ENCODE measurements around the gene CNIH3.
"Not testable (repeated sequence)": the region's sequence is repeated elsewhere in the genome, so short reads cannot be mapped to it uniquely, and the experiment has no call there.

The CNIH3 gene
- total RNA-seq = 0.48 to 1.6 reads per million in 2 experiments

DNA sequence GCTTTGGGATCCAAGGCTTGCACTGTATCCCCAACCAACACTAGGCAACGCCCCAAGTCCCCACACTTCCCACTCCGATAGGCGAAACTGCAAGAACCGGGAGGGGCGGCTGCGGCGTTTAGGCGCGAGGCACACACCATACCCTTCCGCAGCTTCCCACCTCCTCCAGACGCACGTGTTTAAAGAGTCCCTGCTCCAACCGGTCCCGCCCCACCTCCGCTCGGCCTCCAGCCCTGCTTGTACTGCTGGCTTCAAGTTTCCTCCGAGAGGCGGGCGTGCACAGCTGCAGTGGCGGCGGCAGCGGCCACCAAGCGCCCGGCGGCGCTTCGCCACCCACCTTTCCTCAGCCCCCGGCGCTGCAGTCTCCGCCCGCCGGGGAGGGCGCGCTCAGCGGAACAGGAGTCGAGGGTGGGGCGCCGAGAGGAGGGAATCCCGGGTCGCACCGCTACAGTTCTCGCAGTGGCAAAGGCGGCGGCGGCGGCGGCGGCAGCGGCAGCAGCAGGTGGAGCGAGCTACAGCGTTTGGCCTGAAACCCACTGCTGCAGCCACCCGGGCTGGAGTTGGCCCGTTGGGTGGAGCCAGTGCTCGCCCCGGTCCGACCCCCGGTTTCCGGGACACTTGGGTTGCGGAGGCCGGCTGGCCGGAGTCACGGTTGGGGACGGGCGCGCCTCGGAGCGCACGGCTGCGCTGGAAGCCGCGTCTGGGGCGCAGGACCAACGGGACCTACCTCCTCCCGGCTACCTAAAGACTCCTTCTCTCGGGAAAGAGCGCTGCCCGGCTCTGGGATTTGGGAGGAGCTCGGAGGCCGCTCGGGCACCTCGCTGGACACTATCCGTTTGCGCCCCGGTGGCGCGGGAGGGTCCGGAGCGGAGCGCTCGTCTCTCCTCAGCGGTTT, at the start of gene CNIH3:
TSS of gene CNIH3 (plus strand) at position 457 of the 895 bp plus-strand sequence. CDS start 858 bp downstream, outside the sequence.
- peak; percentile 25 for DNase-seq (ENCODE audit: low read depth)

DNA sequence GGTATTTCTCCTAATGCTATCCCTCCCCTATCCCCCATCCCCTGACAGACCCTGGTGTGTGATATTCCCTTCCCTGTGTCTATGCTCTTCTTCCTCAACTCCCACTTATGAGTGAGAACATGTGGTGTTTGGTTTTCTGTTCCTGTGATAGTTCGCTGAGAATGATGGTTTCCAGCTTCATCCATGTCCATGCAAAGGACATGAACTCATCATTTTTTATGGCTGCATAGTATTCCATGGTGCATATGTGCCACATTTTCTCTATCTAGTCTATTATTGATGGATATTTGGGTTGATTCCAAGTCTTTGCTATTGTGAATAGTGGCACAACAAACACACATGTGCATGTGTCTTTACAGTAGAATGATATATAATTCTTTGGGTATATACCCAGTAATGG, 49.6 kb upstream of the CNIH3 start:
- DNase-seq (ENCODE audit: low read depth) = not testable (repeated sequence)

DNA sequence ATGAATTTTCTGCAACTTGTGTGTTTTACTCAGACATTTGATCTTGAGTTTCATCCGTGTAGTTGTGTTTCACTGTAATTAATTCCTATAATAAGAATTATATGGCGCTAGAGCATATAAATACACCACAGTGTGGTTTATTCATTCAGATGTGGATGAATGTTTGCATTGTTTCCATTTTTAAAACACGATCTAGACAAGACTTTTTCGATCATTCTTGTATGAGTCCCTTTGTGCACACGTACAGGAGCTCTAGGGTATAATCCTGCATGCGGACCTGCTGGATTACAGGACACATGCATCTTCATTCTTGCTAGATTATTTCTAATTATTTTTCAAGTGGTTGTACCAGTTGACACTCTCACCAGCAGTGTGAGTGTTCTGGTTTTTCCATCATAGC, 46.8 kb upstream of the CNIH3 start:
- DNase-seq (ENCODE audit: low read depth) = no peak

DNA sequence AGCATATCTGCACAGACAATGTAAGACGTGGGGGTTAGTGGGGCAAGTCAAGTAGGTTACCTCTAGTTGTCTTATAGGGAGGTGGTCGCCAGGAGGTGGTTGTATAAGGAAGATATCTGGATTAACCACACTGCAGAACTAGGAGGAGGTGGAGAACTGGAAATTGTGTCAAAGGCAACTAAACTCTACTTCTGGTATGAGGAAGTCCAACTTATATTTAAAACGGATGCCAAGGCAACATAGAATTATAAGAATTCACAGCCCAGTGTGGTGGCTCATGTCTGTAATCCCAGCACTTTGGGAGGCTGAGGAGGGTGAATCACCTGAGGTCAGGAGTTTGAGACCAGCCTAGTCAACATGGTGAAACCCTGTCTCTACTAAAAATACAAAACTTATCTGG, 44.1 kb upstream of the CNIH3 start:
- DNase-seq (ENCODE audit: low read depth) = not testable (repeated sequence)

DNA sequence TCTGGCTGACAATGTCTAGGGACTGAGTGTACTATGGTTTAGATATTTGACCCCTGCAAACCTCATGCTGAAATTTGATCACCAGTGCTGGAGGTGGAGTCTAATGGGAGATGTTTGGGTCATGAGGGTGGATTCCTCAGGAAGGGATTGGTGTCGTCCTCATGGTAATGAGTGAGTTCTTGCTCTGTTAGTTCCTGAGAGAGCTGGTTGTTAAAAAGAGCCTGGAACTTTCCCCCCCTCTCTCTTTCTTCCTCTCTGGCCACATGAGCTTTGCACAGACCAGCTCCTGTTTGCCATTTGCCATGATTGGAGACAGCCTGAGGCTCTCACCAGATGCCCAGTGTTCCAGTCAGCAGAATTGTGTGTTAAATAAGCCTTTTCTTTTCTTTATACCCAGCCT, 36.6 kb upstream of the CNIH3 start:
- no peak for DNase-seq (ENCODE audit: low read depth)

DNA sequence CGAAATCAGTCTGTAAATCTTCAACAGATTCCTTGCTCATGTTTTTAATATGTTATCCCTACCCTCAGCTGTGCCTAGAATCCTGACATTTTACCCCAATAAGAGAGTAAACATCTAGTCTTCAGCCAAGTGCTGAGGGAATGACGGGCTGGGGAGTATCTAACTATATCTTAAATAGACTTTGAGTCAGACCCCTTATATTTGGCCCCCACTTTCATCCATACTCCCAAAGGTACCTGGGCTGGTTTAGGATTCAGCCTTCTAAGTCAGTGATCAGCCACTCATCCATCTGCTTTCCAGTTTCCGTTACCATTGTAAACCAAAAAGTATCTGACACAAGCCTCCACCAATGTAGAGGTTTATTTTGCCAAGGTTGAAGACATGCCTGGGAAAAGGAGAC, 36.1 kb upstream of the CNIH3 start:
- DNase-seq (ENCODE audit: low read depth) = no peak

DNA sequence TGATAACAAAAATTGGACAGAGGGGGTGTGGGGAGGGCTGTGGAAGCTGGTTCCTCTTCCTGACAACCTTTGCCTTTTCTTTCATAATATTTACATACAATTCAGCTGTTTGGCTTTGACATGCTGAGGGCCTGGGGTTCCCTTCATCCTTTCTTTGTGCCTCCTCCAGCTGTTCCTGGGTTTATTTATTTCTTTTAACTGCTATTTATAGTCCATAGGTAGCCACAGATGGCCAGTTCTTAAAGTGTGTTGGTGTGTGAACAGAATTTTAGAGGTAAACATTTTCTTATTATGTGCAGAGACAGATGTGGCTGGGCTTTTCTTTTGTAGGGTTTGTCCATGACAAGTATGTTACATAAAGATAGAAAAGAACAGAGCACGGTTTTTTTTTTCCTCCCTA, 34.1 kb upstream of the CNIH3 start:
- no peak for DNase-seq (ENCODE audit: low read depth)

DNA sequence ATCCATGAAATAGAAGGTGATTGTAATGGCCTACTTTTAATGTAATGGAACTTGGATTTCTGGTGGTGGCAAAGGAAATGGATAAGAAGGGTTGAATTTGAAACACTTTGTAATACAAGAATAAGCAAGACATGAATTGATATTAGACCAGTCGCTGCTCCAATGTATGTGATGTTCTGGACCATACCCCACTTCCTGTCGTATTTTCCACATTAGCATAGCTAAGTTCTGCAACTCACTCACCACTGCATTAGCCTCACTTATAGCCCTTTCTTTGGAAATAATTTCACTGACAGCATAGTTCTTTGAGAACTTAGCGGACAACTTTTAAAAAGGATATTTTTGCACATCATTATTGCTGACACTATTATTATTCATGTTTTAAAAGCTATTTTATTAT, 32.3 kb upstream of the CNIH3 start:
- no peak for DNase-seq (ENCODE audit: low read depth)

DNA sequence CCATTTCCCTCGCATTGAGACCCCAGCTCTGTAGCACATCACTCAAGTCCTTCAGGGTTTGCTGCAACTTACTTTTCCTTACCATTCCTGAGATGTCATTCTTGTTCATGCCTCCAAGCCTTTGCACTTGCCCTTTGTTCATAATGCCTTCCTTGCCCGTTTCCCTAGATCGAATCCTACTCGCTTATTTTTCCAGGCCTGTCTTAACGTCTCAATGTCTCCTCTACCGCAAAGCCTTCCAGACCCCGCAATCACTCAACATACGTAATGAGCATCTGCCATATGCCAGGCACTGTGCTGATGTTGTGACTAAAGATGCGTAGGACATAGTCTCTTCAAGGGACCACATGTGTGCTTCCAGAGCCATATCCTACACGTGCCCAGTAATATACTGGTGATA, 31.1 kb upstream of the CNIH3 start:
- DNase-seq (ENCODE audit: low read depth) = no peak

DNA sequence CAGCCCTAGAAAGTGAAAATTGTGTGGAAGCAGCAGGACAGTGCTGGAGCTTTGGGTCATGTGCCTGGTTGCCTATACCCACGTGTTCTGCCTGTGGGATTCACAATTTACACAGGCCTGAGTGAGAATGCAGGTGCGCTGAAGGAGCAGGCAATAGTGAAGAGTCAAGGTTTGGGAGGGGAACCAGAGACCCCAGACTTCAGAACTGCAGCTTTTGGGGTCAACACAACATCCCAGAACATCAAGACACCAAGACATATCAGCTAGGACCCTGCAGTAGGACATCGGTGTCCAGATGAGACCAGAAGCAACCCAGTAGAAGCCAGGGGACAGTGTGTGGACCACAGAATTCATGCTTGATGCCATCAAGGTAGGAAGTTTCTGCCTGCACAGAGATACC, 29.1 kb upstream of the CNIH3 start:
- no peak for DNase-seq (ENCODE audit: low read depth)

DNA sequence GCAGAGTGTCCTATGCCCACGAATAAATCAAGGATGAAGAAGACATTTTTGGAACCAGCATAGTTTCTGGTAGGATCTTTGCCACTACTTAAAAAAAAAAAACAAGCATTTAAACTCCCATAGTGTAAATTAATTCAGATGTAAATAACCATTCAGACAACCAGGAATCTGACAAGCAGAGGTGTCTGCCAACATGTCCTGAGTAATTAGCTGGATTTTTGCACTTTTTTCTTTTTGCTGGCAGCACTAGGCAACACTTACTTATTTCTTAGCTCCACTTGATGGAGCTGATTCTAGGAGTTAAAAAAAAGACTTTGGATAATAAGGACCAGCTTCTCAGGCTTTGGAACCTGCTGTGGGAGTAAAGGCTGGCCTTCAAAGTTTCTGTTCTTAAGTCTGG, 27.6 kb upstream of the CNIH3 start:
- no peak for DNase-seq (ENCODE audit: low read depth)

DNA sequence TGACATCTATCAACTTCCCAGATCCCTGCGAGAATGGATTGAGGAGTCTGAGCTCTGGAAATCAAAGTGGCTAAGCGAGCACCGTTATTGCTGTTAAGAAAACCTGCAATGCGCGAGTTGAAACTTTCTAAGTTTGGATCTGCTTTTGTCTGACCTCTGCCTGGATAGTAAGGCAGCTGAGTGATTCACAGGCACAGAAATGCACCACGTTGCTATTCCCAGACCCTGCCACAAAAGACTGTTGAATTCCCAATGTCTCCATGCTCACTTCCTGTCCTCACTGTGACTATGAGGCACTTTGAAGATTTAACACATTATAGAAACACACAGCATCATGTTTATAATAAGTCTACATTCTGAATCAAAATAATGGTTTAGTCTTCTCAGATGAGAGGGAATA, 27.1 kb upstream of the CNIH3 start:
- no peak for DNase-seq (ENCODE audit: low read depth)

DNA sequence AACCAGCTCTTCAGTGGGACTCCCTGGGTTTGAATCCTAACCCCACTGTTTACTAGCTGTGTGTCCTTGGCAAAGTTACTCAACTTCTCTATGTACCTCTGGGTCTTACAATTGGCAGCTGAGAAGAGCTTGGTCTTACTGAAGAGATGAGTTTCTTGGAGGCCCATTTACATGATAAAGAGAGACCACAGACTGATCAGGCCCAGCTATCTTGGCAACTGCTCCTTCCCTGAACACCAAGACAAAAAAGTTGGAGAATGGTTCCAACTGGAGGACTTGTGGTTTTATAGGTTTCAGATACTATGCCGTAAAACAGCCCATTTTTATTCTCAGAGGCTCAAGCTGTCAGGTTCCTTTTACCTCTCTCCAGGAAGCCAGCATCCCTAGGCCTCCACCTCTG, 24.8 kb upstream of the CNIH3 start:
- DNase-seq (ENCODE audit: low read depth) = no peak

DNA sequence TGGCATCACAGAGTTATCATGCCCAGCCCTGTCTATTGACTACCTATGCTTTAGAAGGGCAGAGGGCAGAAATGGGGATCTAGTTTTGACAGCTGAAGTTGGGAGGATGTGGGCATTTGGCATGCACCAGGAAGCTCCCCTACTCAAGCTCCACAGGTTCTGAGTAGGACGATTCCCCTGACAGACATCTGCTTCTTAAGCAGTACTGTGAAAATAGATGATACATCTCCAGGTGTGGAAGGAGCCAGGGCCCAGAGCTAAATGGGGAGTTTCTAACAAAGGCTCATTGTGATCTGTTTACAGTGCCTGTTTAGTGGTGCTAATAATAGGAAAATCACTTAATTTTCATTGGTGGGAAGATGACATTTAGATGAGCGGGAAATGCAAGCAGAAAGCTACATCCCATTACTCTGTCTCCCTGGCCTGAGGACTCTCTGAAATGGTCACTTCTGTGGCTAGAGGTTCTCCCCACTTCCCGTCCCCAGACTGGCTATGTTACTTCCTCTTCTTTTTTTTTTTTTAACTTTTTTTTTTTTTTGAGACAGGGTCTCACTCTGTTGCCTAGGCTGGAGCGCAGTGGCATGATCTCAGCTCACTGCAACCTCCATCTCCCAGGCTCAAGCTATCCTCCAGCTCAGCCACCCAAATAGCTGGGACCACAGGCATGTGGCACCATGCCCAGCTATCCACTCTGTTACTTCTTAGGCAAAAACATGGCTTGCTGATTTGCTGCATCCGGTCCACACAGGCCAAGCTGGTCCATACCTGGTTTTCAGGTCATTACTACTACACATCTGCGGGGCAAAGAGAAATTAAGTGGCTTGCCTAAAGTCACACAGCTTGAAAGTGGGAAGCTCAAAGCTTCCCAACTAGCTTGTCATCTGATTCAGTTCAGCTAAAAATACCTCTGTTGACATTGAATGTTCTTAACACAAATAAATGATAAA, 23.2 kb upstream of the CNIH3 start:
- DNase-seq (ENCODE audit: low read depth) = no peak

DNA sequence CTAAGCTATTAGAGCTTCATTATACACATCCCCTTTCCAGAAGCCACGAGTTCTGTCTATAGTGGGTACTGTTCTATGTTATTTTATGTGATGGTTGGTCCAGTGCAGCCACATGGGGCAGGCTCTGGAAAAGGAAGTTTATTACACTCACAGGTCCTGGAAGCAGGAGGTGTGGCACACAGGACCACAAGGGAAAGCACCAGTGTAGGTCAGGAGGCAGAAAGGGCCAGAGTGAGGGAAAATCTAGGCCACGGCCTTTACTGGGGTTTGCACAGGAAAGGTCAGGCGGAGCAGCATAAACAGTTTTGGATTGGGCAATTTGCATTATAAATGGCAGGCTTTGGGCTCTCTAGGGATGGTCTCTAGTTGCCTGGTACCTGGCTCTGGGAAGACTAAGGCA, 21.8 kb upstream of the CNIH3 start:
- DNase-seq (ENCODE audit: low read depth) = no peak

DNA sequence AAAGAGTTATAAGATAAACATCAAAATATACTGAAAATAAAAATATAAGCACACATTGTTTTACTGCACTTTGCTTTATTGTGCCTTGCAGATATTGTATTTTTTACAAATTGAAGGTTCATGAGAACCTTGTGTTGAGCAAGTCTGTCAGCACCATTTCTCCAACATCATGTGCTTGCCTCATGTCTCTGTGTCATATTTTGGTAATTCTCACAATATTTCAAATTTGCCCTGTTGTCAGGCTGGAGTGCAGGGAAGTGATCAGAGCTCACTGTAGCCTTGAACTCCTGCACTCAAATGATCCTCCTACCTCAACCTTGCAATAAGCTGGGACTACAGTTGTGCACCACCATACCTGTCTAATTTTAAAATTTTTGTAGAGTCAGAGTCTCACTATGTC, 21.3 kb upstream of the CNIH3 start:
- DNase-seq (ENCODE audit: low read depth) = no peak

DNA sequence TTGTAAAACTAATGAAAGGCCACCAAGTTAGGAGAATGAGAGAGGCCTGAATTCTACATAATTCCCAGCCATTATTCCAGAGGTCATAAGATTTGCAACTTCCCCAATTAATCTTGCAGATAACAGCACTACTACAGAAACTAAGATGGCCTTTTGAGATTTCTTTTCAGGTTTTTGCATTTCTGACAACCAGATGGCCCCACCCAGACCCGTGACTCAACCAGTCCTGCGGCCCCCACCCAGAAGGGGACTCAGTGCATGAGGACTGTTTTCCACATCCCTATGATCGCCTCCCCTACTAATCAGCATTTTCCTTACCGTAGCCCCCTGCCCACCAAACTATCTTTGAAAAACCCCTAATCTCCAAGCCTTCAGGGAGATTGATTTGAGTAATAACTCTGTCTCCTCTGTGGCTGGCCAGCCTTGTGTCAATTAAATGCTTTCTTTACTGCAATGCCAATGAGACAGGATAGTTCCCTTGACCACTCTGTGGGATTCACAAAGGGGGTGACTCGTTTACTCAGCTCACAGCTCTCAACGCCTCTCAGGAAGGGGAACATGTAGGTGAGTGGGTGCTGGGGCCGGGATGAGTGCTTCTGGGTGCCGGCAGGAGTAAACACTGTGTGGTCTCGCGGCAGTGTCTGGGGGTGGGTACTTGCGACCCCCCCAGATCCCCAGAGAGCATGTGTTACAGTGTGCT, 10.5 kb upstream of the CNIH3 start:
- DNase-seq (ENCODE audit: low read depth) = no peak

DNA sequence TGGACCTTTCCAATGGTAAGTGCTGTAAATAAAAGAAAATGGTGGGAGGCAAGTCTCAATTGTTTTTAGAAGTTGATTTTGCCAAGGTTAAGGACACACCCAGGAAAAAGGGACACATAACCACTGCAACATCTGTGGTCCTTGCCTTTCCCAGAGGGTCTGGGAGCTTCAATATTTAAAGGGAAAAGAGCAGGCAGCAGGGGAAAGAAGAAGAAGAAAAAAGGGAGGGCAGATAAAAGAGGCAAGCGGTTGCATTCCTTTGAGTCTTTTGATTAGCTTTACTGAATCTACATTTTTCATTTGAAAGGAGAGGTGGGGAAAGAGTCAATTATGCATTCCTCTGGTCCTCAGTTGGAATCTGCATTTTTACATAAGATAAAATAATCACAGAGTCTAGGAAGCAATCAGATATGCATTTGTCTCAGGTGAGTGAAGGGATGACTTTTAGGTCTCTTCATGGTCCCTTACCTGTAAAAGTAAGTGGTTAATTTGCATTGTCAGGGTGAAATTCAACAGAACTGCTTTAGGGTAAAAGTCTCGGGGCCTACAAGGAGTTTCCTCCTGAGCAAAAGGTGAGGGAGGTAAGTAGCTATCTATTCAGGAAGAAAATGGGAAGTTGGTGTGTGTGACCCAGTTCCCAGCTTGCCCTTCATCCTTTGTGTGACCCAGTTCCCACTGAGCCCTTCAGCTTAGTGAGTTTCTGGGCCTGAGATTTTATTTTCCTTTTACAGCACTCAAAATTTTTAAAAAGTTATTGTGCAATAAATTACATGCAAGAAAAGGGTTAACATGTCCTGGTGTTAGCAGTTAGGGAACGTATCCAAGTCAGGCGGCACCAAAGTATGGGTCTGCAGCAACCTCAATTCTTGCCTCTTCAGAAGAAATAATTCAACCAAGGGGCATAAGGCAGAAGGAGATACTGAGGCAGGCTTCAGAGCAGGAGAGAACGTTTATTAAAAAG, 8.6 kb upstream of the CNIH3 start:
- no peak for DNase-seq (ENCODE audit: low read depth)

DNA sequence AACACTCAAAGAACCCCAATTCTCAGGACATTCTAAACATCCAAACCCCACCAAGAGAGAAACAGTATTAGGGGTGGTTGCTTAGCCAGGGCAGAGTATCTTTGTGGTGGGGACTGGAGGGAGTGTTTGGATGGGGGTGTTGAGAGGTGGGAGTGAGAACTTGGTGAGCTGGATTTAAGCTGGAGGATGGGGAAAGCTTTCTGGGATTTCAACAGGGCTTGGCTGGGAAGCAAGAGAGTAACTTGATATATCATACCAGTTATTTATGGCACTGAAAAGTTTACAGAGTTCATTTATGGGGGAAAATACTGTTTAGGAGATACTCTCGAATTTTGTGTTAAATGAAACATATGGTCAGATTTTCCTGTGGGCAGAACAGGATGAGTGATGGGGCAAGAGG, 6.8 kb upstream of the CNIH3 start:
- no peak for DNase-seq (ENCODE audit: low read depth)

DNA sequence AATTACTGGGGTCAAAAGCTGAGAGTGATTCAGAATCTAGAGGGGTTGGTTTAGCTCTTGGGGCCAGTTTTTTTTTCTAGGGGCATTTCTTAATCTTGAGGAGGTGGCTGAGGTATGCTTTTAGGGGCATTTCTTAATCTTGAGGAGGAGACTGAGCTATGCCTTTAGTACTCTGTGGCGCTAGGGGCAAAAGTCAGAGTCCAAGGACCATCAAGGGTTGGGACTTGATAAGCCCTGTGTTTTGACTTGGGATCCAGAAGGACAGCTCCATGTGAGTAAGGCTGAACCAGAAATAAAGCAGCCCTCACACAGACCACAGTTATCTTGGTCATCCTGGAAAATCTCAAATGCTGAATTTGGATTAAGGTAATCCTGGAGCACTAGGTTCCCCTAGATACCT, 3.9 kb upstream of the CNIH3 start:
- DNase-seq (ENCODE audit: low read depth) = no peak

DNA sequence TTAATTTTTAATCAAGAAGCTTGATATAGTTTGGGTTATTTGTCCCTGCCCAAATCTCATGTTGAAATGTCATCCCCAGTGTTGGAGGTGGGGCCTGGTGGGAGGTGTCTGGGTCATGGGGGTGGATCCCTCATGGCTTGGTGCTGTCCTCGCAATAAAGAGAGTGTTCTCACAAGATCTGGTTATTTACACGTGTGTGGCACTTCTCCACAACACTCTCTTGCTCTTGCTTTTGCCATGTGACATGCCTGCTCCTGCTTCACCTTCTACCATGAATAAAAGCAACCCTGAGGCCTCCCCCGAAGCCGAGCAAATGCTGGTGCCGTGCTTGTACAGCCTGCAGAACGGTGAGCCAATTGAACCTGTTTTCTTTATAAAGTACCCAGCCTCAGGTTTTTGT, 2.6 kb upstream of the CNIH3 start:
- DNase-seq (ENCODE audit: low read depth) = no peak

All from T follicular helper cell (primary cell).